NCI-H1105 treated with DMSO at 0.1 percent for 48 hours (cell line): ENCODE measurements around the gene USP2.

Experiments
- DNase-seq: peaks from one replicate; lab custom pipeline; 2025; lab: John Stamatoyannopoulos, UW

The USP2 gene

DNA sequence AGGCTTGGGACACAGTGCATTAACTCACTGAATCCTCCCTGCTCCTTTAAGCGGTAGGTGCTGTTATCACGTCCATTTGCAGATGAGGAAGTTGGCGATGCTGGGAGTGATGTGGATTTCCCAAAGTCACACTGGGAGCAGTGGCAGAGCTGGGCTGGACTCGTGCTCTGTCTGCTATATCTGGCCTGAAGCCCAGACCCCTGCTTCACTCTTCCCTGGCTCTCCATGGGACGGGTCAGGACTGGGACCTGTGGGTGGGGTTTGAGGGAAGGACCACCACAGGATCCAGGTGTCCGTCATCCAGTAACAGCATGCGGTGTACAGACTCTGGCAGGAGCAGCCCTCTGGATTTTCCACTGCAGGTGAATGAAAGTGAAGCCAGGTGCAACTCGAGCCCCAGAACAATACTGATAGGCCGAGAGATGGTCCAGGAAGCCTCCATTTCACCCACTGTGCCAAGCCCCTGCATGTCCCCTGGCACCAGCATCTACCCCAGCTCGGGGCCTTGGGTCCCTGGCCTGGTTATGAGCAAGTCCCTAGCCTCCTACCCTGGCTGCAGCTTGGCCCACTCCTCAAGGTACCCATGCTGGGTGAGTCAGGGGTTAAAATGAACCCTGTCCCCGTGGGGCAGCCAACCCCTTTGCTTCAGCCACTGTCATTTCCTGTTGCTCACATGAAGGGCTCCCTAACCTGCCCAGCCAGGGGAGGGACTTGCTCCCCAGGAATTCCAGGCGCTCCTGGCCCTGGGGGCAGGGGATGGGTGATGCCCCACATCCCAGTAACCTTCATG is 4.2 kb downstream of the USP2 start:
- DNase-seq: peak; percentile 52

DNA sequence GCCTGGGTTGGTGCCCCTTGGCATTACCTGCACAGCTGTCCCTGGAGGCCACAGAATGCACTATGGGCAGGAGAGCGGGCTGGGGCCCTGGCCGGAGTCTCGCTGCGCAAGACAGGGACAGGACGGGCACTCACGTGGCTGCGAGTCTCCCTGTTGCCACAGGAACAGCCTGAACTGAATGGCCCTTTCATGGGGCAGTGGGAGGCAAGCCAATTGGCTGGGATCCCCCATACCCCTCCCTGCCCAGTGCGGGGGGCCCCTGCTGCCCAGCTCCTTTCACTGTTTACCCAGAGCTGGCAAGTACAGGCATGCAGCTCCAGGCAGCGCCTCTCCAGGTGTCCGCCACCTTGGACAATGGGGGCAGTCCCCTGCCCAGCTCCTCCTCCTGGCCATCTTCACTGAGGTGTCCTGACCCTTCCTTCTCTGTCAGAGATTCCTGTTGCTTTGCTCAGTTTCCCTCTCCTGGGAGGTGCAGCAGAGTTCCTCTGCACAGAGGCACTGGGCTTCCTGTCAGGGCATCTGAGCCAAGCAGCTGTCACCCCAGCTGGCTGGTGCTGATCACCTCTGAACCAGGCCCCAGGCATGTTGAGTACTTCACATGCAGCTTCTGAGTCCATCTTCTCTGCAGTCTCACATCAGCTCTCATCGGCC is 5.2 kb downstream of the USP2 start:
- DNase-seq: peak; percentile 93

DNA sequence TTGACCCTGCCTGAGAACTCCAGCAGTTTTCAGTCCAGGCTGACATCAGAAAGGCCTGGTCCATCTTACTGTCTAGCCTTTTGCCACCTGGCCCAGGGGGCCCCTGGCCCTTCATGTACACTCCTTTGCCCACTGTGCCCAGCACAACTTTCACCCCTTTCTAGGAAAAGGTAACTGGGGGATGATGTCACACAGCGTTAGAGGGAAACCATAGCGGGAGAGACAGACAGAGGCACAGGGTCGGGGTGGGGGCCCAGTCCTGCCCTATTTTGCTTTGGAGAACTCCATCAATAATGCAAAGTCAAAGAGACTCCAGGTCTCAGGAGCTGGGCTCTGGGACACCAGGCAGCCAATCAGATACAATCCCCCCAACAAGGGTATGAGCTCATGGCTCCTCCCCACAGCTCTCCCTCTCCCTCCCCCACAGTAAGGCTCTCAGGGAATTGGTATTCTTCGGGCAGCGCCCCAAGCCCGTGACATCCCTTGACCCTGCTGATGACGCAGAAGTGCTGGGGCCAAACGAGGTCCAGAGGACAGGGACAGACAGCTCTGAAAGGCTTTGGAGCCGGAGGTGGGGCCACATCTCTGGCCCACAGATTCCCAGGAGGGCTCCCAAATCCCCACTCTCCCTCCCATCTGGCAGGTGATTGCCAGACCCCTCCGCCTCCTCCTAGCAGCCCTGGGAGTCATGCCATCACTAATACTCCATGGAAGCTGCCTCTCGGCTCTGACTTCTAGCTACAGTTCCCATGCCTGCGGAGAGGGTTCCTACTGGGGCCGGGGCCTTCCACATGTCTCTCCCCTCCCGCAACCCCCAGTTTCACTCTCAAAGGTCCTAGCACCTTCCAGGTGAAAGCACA is 5.9 kb downstream of the USP2 start:
- no peak for DNase-seq

DNA sequence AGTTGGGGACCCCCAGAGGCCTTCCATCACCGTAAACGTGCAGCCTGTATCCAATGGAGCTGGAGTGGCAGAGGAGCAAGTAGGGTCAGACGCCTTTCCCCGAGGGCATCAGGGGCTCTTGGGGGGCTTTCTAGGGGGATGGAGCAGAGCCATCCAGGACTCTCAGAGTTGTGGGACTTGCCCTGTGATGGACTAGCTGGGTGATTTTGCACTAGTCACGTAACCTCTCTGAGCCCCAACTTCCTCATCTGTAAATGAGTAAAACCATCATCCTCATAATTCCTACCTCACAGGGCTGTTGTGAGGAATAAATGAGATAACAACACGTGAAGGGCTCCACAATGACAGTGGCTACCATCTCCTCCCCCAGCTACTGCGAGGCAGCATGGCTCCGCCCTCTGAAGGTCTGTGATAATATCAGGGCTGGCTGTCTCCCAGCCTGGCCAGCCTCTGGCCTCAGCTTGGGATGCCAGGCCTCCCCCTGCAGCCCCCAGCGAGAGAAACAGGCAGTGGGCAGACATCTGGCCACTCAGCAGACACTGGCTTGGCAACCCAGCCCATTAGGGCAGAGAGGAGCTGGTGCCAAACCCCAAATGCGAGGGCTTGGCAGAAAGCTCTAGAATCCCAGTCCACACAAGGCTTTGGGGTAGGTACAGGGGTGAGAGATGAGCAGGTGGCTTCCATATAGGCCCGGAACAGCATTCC is 6.7 kb downstream of the USP2 start:
- DNase-seq: no peak

DNA sequence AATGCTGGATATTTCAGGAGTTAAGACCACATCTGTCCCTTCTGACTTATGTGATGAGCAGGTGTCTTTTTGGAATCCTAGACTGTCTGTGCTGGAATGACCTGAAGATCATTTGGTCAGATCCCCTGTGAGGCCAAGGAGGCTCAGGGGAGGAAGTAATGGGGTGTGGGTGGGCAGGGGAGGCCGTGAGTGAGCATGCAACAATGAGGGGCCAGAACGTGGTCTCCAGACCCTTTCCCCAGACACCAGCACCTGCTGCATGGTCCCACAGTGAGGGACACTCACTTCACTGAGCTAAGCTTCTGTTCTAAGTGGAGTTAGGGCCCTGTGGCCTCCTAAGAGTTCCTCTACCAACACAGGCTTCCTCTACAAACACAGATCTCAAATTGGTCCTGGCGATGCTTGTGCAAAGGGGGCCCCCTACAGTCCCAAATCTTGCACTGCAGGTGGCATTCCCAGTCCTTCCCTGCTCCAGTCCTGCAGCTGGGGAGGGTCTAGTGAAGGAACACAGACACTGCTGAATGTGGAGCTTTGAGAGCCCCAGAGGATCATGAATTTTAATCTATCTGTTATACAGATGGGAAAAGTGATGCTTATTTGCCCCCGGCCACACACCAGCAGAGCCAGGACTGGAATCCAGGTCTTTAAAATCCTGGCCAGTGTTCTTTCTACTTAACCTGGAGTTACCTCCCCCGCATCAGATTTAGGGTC is 7.4 kb downstream of the USP2 start:
- peak; percentile 85 for DNase-seq

DNA sequence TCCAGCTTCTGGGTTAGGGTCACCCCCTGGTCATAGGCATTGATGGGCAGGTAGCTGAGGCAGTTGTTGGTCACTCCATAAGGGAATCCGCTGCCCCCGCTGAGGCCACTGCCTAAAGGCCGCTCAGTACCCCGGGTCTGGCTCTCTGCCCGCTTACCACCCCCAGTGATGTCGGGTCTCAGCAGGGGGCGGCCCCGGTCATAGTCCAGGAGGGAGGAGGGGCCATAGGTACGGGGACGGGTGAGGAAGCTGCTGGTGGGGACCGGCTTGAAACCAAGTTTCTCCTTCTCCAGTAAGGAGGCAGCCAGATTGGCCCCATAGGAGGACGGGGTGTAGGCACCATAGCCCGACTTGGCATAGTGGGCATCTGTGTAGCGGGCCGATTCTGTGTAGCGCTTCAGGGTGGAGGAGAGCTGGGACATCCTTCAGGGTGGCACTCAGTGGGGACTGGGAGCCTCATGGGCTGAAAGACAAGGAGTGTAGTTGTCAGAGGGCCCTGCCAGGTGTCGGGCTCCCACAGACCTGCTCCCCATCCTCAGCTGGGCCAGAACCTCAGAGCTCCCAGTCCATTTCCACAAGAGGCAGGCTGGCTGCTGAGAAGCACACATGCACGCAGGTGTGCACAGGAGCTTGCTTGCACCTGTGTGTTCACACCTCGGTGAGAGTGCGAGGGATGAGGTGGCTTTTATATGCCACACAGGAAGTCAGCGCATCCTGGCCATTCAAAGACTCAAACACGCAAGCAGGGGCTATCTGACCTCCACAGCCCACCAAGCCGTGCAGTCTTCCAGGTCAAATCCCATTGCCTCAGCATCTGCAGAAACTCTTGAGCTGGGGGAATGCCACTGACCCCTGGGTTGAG is 8.2 kb downstream of the USP2 start:
- no peak for DNase-seq

DNA sequence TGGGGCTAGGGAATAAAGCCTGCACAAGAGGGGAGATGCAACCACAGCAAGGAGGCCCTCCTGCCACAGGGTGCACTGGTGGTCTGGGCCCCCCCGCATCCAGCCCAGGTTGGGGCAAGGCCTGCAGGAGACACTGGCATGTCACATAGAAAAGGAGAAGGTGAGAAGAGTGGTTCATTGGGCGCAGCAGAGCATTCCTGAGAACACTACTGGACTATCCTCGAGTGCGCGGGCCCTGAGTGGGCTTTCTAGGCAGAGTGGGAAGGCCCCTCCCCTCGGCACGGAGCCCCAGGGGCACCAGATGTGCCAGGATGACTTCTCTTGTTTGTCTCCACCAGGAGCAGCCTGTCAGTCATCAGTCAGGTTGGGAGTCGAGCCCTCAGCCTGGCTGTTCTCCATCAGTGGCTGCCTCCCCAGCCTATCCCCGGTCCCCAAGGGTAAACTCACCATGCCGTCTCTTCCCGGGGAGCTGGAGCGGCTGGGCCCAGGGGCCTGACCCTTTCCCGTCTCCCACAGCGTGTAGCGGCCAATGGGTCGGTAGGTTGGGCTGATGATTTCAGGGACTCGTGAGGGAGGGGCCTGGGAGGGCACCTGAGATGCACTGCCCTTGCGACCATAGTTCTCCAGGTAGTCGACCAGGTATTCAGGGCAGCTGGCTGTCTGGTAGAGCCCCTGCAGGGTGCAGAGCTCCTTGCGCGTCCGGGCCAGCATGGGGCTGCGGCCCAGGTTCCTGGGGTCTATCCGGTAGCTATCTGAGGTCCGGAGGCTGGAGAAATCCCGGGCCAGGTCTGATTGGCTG is 9.0 kb downstream of the USP2 start:
- DNase-seq: no peak

DNA sequence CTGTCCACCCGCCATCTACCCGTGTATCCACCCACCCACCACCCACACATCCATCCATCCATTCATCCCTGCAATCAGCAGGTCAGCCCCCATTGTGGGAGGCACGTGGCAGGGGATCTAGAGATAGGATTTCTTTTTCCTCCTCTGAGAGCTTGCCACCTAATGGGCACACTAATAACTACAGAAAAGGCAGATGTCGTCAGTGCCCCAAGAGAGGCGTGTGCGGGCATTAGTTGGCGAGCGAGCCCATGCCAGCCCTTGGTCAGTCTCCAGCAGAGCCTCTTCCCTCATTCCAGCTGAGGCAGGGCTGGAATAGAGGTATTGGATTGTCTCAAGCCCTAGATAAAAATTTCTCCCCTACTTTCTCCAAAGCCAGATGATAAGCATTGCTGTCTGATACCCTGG is 9.7 kb downstream of the USP2 start:
- peak; percentile 37 for DNase-seq

DNA sequence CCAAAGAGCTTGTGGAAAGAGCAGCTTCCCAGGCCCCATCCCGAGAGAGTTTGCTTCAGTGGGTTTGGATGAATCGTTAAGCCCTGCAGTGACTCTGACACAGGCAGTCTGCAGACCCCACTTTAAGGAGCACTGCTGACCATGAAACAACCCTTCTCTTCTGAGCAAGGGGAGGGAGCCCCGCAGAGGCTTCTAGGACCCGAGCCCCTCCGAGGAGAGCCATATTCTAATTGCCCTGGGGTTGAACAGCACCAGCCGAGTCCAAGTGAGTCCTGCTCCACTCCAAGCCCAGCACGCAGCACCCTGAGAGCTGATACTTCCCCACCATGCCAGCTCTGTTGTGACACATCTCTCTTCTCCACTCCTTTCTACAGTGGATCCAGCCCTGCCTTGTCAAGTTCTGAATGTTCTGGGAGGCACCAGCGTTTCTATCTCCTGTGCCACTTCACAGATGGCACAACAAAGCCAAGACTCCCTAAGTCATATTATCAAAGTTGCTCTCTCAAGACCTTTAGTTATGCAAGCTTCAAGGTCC is 10.4 kb downstream of the USP2 start:
- DNase-seq: no peak

DNA sequence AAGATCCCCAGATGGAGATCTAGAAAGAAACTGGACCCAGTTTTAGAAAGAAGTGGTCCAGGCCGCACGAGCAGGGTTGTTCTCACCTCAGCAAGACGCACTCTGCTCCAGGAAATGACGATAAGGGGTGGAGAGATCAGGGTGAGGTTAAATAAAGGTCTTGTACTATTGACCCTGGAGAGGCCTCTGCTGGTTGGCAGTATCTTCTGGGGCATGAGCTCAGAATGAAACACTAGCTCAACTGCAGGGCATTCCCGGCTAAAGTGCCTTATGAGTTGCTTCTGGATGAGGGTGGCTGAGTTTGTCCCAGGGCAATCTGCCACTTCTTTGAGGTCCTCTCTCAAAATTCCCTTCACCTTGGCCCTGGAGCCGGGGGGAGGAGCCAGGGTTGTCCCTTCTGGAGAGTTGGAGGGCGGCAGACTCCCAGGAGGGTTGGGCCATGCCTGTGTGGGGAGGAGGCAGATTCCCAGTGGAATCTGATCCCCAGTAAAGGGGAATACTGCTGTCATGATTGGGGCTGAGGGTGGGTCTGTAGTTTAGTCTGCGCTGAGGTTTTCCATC is 10.9 kb downstream of the USP2 start:
- no peak for DNase-seq

DNA sequence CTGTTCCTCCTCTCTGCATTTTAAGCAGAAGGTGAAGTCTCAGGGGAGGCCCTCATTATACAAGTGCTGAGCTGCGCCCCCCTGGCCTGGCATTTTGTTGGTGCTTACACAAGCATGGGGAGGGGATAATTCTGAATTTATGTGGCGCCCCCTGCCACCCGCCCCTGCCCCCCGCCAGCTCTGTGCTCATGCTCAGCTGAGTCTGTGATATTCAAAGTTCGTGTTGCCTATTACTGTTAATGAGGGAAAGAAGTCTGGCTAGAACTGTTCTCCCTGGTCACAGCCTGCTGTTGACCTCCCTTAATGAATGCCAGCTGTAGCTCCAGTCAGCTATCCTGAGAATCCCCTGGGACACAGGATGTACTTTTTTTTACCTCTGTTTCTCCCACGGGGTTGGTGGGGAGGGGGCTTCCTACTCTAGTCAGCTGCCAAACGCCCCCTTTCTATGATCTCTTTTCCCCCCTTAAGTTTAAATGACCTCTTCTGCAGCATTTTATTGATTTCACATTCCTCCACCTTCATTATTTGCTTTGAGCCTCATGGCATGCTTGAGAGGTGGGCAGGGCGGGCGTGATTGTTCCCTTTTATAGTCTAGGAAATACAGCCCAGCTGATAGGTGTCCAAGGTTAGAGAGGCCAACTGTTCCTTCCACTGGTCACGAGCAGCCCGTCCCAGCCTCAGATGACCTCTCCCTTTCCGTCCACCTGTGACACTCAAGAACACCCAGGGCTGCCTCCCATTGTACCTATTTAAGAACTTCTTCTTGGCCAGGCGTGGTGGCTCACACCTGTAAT is 12.2 kb downstream of the USP2 start:
- peak; percentile 37 for DNase-seq

DNA sequence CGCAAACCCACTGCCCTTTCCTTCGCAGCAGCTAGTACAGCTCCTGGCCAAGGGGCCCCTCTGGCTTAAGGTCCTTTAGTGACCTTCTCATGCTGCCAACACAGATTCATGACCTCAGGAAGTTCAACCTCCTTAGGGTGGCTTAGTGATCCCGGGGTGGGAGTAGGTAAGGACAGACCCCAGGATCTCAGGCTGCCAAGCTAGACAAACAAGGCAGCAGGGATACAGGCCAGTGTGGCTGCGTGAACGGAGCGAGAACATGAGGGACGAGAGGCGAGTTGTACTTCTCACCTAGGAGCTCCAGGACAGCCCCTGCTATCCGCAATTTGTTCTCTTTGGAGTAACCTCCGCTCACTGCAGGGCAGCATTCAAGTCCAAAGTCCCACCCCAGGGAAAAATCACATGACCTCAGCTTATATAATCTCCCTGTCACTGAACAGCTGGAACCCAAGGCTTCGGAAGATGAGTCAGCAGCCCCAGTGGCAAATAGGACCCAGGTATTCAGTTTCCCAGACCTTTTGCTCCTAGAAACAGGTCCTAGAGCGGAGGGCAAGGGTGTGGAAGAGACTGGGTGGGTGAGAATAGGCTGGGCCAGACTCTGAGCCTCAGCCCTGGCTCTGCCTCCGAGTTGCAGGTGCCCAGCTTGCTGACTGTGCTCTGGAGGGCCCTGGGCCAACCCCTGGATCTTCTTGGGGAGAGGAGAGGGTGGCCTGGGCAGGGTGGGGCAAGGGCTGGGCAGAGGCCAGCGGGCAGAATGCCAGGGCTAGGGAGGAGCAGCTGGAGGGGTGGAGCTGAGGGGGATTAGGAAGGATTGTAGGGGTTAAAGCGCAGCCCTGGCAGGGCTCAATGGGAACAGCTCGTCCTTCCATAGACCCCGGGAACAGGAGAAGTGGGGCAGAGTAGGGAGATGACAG is 13.1 kb downstream of the USP2 start:
- peak; percentile 95 for DNase-seq

DNA sequence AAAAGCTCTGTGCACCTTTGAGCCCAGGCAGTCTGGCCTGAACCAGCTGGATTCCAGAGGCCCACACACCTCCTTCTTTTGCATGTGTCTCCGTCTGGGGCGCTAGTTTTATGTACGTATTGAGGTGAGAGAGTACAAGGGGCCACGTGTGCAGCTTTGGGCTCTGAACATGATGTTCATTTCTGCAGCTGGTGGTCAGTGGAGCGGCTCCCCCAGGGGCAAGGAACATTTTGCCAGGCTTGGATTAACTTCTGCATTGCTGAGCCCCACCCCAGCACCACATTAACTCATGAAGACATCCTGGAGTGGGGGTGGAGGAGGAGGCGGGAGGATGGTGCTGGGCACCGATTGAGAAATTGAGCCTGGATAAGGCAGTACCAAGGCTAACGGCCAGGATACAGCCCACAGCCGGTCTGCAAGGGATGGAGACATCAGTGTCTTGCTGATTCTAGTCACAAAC is 13.8 kb downstream of the USP2 start:
- DNase-seq: no peak

DNA sequence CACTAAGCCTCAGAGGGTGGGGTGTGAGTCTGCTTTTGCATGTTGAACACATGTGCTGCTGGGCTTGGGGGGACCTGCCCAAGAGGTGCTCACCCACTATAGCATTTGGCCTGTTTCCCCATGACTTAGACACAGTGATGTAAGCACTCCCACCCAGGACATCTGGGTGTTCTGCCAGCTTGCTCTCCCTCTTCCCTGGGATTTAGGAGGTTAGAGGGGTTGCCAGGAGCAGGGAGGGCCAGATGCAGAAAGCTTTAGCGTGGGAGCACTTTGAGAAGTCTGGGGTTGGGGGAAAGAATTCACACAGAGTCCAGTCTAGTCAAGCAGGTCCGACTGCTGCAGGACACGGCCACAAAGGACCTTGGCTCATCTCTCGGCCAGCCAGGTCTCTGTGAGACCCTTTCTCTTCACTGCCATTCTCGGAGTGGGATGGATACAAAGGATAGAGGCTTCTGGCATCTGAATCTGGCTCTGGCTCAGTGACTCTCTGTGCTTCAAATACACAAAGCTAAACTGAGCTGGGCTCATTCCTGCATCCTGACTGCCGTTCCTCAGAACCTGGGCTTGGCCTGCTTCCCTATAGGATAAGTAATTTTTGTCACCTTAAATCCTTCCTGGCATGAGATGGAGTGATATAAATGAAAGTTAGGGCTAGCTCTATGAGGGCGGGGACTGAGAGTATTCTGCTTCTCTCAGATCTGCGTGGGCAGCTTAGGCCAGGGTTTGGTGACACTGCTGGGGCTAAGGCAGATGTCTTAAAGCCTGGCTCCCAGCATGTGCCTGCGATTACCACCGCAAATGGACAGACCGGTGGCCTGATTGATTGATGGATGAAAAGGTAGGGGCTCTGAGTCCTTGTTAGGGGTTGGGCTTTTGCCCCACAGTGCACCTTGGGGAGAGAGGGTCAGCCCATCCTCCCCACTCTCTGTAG is 14.5 kb downstream of the USP2 start:
- no peak for DNase-seq

DNA sequence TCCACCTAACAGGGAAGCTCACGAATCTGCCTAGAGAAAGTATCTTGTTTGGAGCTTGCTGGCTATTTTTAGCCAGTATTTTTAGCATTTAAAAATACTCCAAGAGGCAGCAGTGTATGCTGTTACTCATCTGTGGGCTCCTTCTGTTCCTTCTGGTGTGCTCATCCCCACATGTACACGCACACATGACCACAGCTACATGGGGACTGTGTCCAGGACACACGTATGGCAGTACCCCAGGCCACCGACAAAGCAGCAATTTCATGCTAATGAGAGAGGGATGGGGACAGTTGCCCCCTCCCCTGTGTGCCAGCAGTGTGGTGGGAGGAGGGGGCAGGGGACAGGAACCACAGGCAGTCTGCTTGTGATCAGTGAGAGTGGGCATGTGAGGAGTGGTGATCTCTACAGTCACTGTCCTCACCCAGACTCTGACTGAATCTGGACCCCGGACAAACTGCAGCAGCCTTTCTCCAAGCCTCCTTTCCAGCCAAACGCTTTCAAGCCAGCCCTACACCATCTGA is 16.4 kb downstream of the USP2 start:
- DNase-seq: no peak
